KMS-11 (cell line): Measurements from ENCODE around the gene CCSER1.

ENCODE experiments used
- H2AFZ ChIP-seq: fragments of 200-600 bp; sonication (generic); 2 replicates; pipeline ENCODE4 v1.6.1; 2016; ENCODE audit warnings: antibody characterized with exemption, mixed run types, low read depth
- H3K27ac ChIP-seq: fragments of 200-600 bp; sonication (generic); 2 replicates; pipeline ENCODE4 v1.6.1; 2016; ENCODE audit warnings: mild to moderate bottlenecking, mixed run types
- H3K27me3 ChIP-seq: fragments of 200-600 bp; sonication (generic); 2 replicates; pipeline ENCODE4 v1.6.1; 2017; ENCODE audit warnings: mild to moderate bottlenecking, low read depth, mixed run types, moderate library complexity; ENCODE audit not compliant: insufficient read depth
- H3K36me3 ChIP-seq: fragments of 200-600 bp; sonication (generic); 2 replicates; pipeline ENCODE4 v1.6.1; 2017; ENCODE audit warnings: mild to moderate bottlenecking, mixed run types; ENCODE audit not compliant: insufficient read depth
- H3K4me1 ChIP-seq: fragments of 200-600 bp; sonication (generic); 2 replicates; pipeline ENCODE4 v1.6.1; 2016; ENCODE audit warnings: mild to moderate bottlenecking, low read depth, mixed run types; ENCODE audit not compliant: poor library complexity, severe bottlenecking
- H3K4me2 ChIP-seq: fragments of 200-600 bp; sonication (generic); 2 replicates; pipeline ENCODE4 v1.7.0; 2016; ENCODE audit warnings: mild to moderate bottlenecking, mixed run types
- H3K4me3 ChIP-seq: fragments of 200-600 bp; sonication (generic); IDR thresholded peaks from 2 replicates; pipeline ENCODE4 v1.6.1; 2017; ENCODE audit warnings: low read depth, low read length, mixed read lengths; ENCODE audit not compliant: insufficient read depth
- H3K79me2 ChIP-seq: fragments of 200-600 bp; sonication (generic); 2 replicates; pipeline ENCODE4 v1.6.1; 2016; ENCODE audit warnings: low read depth, mixed run types; ENCODE audit not compliant: insufficient read depth
- H3K9ac ChIP-seq: fragments of 200-600 bp; sonication (generic); 2 replicates; pipeline ENCODE4 v1.6.1; 2016; ENCODE audit warnings: mild to moderate bottlenecking, mixed run types
- H4K20me1 ChIP-seq: fragments of 200-600 bp; sonication (generic); 2 replicates; pipeline ENCODE4 v1.6.1; 2016; ENCODE audit warnings: mild to moderate bottlenecking, mixed run types; ENCODE audit not compliant: insufficient read depth
- TF ChIP-seq, protein P1 (sequence below): fragments of 200-600 bp; sonication (generic); conservative IDR thresholded peaks from 2 replicates; pipeline ENCODE4 v1.6.1; 2017; ENCODE audit warnings: low read depth, mild to moderate bottlenecking, antibody characterized with exemption, low read length, moderate library complexity, mixed read lengths

Gene CCSER1

DNA sequence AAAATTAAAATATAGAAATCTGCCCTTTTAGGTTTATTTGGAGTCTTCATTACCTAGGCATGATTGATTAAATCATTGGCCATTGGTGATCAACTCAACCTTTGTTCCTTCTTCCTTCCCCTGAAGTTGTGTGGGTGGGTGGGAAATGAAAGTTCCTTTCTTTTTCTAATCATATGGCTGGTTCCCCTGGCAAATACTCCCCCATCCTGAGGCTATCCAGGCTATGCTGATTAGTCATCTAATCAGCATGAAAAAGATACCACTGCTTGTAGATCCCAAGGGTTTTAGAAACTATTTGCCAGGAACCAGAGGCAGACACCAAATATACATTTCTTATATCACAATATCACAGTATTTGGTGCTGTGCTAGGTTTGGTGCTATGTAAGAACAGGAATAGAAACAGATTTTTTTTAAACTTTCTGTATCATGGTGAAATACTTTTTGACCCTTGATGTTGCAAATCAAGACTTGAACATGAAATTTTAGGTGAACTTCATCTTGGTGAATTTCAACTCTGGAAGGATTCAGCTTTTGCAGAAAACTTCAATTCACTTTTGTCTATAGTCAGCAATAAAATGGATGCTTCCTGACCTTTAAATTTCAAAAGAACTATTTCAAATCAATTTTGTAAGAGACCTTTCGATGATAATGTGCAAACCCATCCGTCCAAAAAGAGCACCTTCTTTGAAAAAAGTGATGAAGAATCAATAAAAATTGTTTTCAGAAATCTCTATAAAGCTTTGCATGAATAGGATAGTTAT is 71.1 kb downstream of the CCSER1 start:
- Histone ChIP-seq H3K4me3 (no peak overlapping the region), H3K27me3 (no peaks in the 10 kb centered on the region), H3K4me2 (no peak overlapping the region), H4K20me1 (no peaks in the 10 kb centered on the region), H3K79me2 (no peaks in the 10 kb centered on the region), H3K4me1 (no peaks in the 10 kb centered on the region), H3K9ac (no peak overlapping the region), H2AFZ (no peak overlapping the region), H3K27ac (no peak overlapping the region), H3K36me3 (no peaks in the 10 kb centered on the region)
- TF ChIP-seq, protein P1, sequence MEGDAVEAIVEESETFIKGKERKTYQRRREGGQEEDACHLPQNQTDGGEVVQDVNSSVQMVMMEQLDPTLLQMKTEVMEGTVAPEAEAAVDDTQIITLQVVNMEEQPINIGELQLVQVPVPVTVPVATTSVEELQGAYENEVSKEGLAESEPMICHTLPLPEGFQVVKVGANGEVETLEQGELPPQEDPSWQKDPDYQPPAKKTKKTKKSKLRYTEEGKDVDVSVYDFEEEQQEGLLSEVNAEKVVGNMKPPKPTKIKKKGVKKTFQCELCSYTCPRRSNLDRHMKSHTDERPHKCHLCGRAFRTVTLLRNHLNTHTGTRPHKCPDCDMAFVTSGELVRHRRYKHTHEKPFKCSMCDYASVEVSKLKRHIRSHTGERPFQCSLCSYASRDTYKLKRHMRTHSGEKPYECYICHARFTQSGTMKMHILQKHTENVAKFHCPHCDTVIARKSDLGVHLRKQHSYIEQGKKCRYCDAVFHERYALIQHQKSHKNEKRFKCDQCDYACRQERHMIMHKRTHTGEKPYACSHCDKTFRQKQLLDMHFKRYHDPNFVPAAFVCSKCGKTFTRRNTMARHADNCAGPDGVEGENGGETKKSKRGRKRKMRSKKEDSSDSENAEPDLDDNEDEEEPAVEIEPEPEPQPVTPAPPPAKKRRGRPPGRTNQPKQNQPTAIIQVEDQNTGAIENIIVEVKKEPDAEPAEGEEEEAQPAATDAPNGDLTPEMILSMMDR, result no peak

GRCh38 chr4:90207887-90208454 is 80.8 kb downstream of the CCSER1 start:
- Histone ChIP-seq H3K79me2 (no peaks in the 10 kb centered on the region), H4K20me1 (no peaks in the 10 kb centered on the region), H3K4me2 (no peak overlapping the region)

DNA sequence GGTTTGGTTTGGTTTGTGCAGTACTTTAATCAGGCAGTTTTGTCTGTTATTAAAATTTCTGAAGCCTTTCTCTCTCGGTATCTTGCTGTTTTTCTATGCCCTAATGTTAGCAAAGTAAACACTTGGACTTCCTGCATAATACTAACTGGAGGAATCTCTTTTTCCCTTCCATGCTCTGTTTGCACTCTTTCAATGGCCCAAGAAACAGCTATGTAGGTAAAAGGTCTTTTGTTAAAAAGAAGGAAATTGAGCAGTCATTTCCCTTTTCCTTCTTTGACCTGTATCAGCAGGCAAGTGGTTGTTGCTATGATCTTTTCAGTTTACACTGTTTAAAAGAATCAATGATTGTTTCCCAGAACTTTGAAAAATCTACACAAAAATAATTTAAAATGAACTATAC is 82.7 kb downstream of the CCSER1 start:
- Histone ChIP-seq H4K20me1 (no peaks in the 10 kb centered on the region), H3K4me3 (no peak overlapping the region), H3K27me3 (no peaks in the 10 kb centered on the region), H3K4me2 (no peak overlapping the region), H3K79me2 (no peaks in the 10 kb centered on the region), H3K27ac (no peak overlapping the region), H2AFZ (no peak overlapping the region), H3K9ac (no peak overlapping the region), H3K4me1 (peaks cover 27% of the 10 kb centered on the region), H3K36me3 (no peaks in the 10 kb centered on the region)
- TF ChIP-seq, protein P1, result no peak

More at GRCh38 chr4:90207887-90208454, 80.8 kb downstream of the CCSER1 start:
- no peaks in the 10 kb centered on the region for H3K27me3 ChIP-seq
- H3K9ac ChIP-seq, result no peak overlapping the region
- TF ChIP-seq, protein P1, result no peak
- H3K4me3 ChIP-seq, result no peak overlapping the region
- no peaks in the 10 kb centered on the region for H3K36me3 ChIP-seq
- H3K27ac ChIP-seq, result no peak overlapping the region
- no peak overlapping the region for H2AFZ ChIP-seq
- H3K4me1 ChIP-seq, result peaks cover 25% of the 10 kb centered on the region

DNA sequence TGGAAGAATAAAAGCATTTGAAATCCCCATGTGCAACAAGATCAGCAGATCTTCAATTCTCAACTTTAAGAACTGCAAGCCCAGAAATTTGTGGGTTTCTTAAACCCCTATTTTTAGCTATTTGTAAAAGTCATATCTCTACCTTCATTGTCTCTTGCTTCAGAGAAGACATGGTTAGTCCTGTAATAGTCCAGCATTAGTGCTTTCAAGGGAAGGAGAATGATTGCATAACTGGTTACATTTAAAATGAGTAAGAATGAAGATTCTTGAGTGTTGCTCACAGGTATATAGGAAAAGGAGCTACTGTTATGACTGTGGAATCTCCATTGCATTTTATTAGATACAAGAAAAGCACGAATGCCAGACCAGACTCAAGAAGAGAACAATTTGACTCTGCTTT is 84.0 kb downstream of the CCSER1 start:
- H3K4me2 ChIP-seq, result peak overlapping the region; percentile 23
- no peak overlapping the region for H2AFZ ChIP-seq
- H3K4me1 ChIP-seq, result peaks cover 37% of the 10 kb centered on the region
- H3K79me2 ChIP-seq, result no peaks in the 10 kb centered on the region
- H3K27me3 ChIP-seq, result no peaks in the 10 kb centered on the region
- no peaks in the 10 kb centered on the region for H3K36me3 ChIP-seq
- no peaks in the 10 kb centered on the region for H4K20me1 ChIP-seq
- no peak overlapping the region for H3K4me3 ChIP-seq
- H3K27ac ChIP-seq, result peak overlapping the region; percentile 13; the same call in 1 of the 2 replicates
- TF ChIP-seq, protein P1, result no peak
- no peak overlapping the region for H3K9ac ChIP-seq
